GM12892 (cell line): ENCODE data around the gene LSM2.

ENCODE experiments used
- POLR2A ChIP-seq: IDR thresholded peaks from 2 replicates; pipeline ENCODE4 v1.6.1; 2011; ENCODE audit warnings: low read depth, low read length, control low read depth
- POLR2AphosphoS5 ChIP-seq: IDR thresholded peaks from 2 replicates; pipeline ENCODE4 v1.6.1; 2011; ENCODE audit warnings: low read depth, low read length, control low read depth
- TAF1 ChIP-seq: IDR thresholded peaks from 2 replicates; pipeline ENCODE4 v1.6.1; 2011; ENCODE audit warnings: low read depth, mild to moderate bottlenecking, control low read depth, low read length, borderline replicate concordance

GRCh38 chr6:31779908-31780307 lies 26.9 kb downstream of the LSM2 start:
- TF ChIP-seq POLR2A (no peak), POLR2AphosphoS5 (no peak), TAF1 (no peak)
